Bone marrow (tissue), 2 donors: ENCODE results near the gene YIPF4.
"Not testable (repeated sequence)": the region's sequence is repeated elsewhere in the genome, so short reads cannot be mapped to it uniquely, and the experiment has no call there.

Experiments
- DNase-seq, 2 donors: peaks; one replicate each; lab custom pipeline; 2025; lab: John Stamatoyannopoulos, UW

The YIPF4 gene

GRCh38 chr2:32277674-32278477, at the start of gene YIPF4:
Gene YIPF4 (plus strand): TSS chr2:32277904. CDS start chr2:32278156, 252 bp downstream.
- DNase-seq, result peak; percentile 73 to 94

DNA sequence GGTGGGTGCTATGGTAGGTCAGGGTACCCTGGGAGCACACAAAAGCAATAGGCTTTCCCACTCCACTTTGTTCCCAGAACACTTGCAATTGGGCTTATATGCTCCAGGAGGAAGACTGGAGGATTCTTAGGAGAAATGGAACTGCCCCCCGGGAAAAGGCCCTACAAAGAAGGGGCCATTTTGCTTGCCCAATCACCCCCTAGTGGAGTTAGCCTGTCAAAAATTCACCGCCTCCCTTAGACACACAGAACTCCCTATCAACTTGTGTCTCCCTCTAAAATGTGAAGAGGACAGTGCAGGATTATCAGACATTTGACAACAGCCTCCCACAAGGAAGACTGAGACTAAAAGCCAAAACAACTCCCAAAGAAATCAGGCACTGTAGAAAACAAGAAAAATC, 49.5 kb upstream of the YIPF4 start:
- DNase-seq, result no peak

DNA sequence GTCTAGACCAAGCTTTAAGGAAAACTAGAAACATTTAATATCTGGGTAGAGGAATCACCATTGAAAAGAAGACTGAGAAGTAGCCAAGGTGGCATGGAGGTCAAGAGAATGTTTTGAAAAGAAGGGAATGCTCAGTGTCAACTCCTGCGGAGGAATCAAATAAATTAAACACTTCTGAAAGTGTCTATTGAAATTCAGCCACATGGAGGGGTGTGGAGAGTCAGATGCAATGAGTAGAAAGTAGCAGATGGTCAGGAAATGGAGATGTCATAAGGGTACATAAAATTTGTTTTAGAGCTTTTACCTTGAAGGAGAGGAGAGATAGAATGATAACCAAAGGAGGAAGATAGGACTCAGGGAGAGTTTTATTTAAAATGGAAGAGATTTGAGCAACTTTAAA, 48.1 kb upstream of the YIPF4 start:
- DNase-seq, result no peak

GRCh38 chr2:32231959-32232358, 45.7 kb upstream of the YIPF4 start:
- DNase-seq, result no peak

DNA sequence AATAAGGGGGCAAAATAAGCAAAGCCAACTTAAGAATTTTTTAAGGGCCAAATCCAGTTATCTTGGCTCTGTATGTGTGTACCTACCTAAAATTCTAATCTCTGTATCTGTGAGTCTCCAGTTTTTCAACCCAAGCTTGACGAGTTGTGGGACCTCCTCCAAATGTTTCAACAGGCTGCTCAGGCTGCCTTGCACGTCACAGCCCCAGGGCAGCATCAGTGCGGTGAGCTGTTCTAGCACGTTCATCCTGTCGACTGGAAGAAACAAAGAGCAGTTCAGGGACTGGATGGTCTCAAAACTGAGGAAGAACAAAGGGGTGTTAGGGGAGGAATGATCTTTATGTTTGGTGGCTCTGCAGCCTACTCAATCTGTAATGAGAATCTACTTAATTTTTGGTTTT, 42.4 kb upstream of the YIPF4 start:
- DNase-seq, result no peak

- no peak for DNase-seq
Observed at GRCh38 chr2:32237488-32237887, 40.2 kb upstream of the YIPF4 start.

DNA sequence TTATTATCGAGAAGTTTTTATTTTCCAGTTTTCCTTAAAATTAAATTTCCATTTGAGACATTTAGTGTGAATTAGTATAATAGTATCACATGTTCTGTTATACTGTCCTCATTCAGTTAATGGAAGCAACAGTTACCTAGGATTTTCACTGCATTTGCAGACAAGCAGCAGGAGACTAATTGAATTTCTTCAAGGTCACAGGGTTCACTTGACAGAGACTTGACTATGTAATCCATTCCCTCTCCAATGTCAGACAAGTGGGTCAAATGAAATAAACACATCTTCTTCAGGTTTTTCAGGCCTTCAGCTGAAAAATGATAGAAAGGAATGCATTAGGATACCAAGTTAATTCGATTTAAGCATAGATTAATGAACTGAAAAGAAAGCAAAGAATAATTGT, 39.7 kb upstream of the YIPF4 start:
- DNase-seq, result no peak

GRCh38 chr2:32242331-32242730, 35.4 kb upstream of the YIPF4 start:
- no peak for DNase-seq

GRCh38 chr2:32246911-32247310, 30.8 kb upstream of the YIPF4 start:
- no peak for DNase-seq

- DNase-seq, result no peak
Observed at GRCh38 chr2:32248299-32248698, 29.4 kb upstream of the YIPF4 start.

DNA sequence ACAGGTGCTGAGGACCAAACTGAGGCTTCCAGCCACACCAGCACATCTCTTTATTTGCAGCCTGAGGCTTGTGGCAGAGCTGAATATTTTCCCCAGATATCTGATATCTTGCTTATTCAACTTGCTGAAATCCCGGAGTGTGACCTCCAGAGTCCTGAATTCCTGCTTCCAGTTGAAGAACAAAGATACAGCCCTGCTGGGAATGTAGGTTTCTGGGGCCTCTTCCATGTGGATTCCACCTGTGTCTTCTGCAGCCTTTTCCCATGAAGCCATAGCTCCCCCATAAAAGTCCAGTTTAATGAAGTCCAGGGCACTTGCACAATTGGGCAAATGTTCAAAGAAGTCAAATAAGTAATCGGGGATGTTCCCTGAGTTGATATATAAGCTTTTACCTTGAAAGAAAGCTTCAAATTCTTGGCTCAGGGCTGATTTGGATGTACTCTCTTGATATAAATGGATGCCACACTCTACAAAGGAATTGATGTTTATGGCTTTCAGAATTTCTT, 27.9 kb upstream of the YIPF4 start:
- DNase-seq, result no peak

DNA sequence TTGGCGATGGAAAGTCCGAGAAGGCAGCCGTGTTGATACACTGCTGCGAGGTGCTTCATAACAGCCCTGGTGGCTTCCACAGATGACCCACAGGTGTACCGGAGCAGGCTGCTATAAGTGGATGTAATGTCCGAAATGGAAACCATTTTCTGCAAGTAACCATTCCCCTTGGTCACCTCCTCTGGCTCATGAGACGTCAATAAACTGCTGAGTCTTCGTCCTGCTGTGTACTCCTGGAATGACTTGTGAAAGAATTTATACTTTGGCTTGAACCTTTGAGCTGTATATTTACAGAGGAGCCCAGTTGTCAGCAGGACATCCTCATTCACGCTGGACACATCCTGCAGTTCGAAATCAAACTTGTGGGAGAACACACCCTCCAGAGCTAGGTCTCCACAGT, 27.4 kb upstream of the YIPF4 start:
- no peak for DNase-seq

DNA sequence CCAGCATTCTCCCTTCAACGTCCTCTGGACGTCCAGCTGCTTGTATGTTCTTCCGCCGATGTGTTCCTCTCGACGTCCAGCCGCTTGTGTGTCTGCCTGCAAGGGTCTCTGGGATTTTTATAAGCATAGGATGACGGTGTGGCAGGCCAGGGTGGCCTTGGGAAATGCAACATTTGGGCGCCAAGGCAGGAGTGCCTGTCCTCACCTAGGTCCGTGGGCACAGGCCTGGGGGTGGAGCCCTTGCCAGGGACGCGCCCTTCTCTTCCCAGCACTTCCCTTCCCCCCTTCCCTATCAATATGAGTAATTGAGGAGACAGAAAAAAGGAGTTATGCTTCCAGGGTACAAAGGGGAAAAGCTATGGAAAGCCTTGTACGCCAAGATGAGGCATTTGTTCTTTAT, 19.5 kb upstream of the YIPF4 start:
- no peak for DNase-seq

GRCh38 chr2:32260376-32260775, 17.3 kb upstream of the YIPF4 start:
- no peak for DNase-seq

DNA sequence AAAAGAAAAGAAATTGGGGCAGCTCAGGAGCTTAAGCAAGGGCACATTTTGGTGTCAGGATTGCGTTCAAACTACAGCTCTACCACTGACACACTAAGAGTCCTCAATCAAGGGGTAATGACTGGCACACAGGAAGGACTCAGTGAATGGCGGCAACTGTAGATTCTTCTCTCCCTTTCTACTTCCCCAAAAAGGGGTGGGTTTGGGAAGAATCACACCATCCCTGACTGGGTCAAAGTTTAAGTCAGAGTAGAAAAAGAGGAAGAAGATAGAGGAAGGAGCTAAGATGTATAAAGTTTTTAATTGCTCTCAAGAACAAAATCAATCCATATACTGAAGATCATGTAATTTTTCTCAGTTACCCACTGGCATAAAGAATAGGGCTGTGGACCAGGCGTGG, 15.6 kb upstream of the YIPF4 start:
- DNase-seq, result peak in 1 of 2 donors; percentile 88

DNA sequence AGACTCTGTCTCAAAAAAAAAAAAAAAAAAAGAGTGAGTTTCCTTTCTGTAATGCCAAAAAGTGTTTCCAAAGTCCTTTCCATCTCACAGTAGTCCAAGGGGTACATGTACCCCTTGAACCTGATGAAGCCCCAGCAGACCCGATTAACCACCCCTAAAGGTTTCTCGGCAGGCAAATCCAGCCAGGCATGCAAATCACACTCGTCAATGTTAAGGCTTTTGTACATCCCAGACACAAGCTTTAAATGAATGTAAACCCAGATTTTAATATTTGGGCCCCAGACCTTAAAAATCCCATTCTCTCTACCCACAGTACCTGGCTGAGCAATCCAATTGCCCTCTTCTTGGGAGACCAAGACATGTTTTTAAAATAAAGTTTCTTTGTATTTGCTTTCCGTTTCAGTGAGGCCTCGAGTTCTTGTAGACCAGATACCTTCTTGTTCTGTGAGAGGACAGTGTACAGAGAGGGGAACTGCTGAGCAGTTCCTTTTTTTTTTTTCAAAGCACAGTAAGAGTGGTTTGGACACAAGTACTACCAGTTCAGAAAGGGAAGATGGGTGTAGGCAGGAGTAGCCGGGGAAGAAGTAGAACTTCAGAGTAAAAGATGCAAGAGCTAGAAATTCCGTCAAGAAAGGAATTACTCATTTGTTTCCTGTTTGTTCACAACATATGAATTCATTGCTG, 13.1 kb upstream of the YIPF4 start, which contains the start of gene NLRC4:
Gene NLRC4 (minus strand): TSS at position 465 of the 684 bp plus-strand sequence. CDS start 8,111 bp downstream, outside the sequence.
- DNase-seq, result peak in 1 of 2 donors; percentile 89

GRCh38 chr2:32271063-32271462, 6.6 kb upstream of the YIPF4 start:
- DNase-seq, result no peak

- DNase-seq, result no peak
Observed at GRCh38 chr2:32272279-32272678, 5.4 kb upstream of the YIPF4 start.

- no peak for DNase-seq
Observed at GRCh38 chr2:32274289-32274688, 3.4 kb upstream of the YIPF4 start.

DNA sequence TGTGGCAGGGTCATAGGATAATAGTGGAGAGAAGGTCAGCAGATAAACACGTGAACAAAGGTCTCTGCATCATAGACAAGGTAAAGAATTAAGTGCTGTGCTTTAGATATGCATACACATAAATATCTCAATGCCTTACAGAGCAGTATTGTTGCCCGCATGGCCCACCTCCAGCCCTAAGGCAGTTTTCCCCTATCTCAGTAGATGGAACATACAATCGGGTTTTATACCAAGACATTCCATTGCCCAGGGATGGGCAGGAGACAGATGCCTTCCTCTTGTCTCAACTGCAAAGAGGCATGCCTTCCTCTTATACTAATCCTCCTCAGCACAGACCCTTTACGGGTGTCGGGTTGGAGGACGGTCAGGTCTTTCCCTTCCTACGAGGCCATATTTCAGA, 1.9 kb upstream of the YIPF4 start:
- DNase-seq, result not testable (repeated sequence)

GRCh38 chr2:32277363-32277673, 386 bp upstream of the YIPF4 start:
- no peak for DNase-seq

DNA sequence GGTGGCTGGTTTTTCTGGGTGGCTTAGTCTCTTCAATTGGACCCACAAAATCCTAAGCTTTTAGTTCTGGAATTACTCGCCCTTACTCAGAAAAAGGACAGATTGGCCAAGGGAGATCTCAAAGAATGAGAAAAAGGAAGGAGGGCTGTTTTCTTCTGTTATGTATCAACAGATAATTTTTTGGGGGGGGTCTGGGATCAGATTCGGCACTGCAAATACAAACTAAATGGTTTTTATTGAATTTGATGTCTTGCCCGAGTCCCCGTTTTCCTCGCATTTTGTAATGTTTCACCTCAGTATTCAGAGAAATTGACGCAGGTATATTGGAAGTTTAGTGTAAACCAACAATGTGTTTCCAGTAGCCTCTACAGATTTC, 762 bp downstream of the YIPF4 start:
- DNase-seq, result no peak

DNA sequence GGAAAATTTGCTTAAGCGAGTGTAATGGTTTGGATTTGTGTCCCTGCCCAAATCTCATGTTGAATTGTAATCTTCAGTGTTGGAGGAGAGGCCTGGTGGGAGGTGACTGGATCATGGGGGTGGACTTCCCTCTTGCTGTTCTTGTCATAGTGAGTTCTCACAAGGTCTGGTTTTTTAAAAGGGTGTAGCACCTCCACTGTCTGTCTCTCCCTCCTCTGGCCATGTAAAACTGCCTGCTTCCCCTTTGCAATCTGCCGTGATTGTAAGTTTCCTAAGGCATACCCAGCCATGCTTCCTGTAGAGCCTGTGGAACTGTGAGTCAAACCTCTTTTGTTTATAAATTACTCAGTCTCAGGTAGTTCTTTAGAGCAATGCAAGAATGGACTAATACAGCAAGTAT, 6.6 kb downstream of the YIPF4 start:
- DNase-seq, result peak in 1 of 2 donors; percentile 20
